ENCODE measurements around the gene TMEM95.

TMEM95 gene

GRCh38 chr17:7383371-7383741 is 28.4 kb downstream of the TMEM95 start:
- peak; percentile 4 for ATAC-seq
- TF ChIP-seq ARNTL (CRISPR knock-in tag; IDR thresholded peaks at IDR 0.05; ENCODE audit: borderline replicate concordance, low read depth) (no peak), ZNF8 (CRISPR knock-in tag; IDR thresholded peaks at IDR 0.05) (no peak), GLIS3 (CRISPR knock-in tag; IDR thresholded peaks at IDR 0.05) (no peak), ZC3H10 (CRISPR knock-in tag; IDR thresholded peaks at IDR 0.05) (no peak)
- TF ChIP-seq, protein P1, sequence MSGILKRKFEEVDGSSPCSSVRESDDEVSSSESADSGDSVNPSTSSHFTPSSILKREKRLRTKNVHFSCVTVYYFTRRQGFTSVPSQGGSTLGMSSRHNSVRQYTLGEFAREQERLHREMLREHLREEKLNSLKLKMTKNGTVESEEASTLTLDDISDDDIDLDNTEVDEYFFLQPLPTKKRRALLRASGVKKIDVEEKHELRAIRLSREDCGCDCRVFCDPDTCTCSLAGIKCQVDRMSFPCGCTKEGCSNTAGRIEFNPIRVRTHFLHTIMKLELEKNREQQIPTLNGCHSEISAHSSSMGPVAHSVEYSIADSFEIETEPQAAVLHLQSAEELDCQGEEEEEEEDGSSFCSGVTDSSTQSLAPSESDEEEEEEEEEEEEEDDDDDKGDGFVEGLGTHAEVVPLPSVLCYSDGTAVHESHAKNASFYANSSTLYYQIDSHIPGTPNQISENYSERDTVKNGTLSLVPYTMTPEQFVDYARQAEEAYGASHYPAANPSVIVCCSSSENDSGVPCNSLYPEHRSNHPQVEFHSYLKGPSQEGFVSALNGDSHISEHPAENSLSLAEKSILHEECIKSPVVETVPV (CRISPR knock-in tag; IDR thresholded peaks at IDR 0.05): no peak
- TF ChIP-seq, protein P2, sequence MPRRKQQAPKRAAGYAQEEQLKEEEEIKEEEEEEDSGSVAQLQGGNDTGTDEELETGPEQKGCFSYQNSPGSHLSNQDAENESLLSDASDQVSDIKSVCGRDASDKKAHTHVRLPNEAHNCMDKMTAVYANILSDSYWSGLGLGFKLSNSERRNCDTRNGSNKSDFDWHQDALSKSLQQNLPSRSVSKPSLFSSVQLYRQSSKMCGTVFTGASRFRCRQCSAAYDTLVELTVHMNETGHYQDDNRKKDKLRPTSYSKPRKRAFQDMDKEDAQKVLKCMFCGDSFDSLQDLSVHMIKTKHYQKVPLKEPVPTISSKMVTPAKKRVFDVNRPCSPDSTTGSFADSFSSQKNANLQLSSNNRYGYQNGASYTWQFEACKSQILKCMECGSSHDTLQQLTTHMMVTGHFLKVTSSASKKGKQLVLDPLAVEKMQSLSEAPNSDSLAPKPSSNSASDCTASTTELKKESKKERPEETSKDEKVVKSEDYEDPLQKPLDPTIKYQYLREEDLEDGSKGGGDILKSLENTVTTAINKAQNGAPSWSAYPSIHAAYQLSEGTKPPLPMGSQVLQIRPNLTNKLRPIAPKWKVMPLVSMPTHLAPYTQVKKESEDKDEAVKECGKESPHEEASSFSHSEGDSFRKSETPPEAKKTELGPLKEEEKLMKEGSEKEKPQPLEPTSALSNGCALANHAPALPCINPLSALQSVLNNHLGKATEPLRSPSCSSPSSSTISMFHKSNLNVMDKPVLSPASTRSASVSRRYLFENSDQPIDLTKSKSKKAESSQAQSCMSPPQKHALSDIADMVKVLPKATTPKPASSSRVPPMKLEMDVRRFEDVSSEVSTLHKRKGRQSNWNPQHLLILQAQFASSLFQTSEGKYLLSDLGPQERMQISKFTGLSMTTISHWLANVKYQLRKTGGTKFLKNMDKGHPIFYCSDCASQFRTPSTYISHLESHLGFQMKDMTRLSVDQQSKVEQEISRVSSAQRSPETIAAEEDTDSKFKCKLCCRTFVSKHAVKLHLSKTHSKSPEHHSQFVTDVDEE (CRISPR knock-in tag; IDR thresholded peaks at IDR 0.05): no peak

- TF ChIP-seq OSR1 (CRISPR knock-in tag; IDR thresholded peaks at IDR 0.05): no peak
- no peak for TF ChIP-seq TOX (CRISPR knock-in tag; IDR thresholded peaks at IDR 0.05; ENCODE audit: borderline replicate concordance)
- no peak for TF ChIP-seq SNAI2 (CRISPR knock-in tag; IDR thresholded peaks at IDR 0.05)
- TF ChIP-seq TCF4 (CRISPR knock-in tag; IDR thresholded peaks at IDR 0.05; ENCODE audit: borderline replicate concordance): no peak
- no peak for TF ChIP-seq CSDC2 (CRISPR knock-in tag; IDR thresholded peaks at IDR 0.05)
- TF ChIP-seq ZC3H10 (CRISPR knock-in tag; IDR thresholded peaks at IDR 0.05): no peak
- no peak for TF ChIP-seq PPARA (CRISPR knock-in tag; IDR thresholded peaks at IDR 0.05; ENCODE audit: borderline replicate concordance)
- TF ChIP-seq ARNTL (CRISPR knock-in tag; IDR thresholded peaks at IDR 0.05; ENCODE audit: borderline replicate concordance, low read depth): no peak
- no peak; the same call in 1 of the 2 replicates for TF ChIP-seq GLIS3 (CRISPR knock-in tag; IDR thresholded peaks at IDR 0.05)
- TF ChIP-seq, protein P3, sequence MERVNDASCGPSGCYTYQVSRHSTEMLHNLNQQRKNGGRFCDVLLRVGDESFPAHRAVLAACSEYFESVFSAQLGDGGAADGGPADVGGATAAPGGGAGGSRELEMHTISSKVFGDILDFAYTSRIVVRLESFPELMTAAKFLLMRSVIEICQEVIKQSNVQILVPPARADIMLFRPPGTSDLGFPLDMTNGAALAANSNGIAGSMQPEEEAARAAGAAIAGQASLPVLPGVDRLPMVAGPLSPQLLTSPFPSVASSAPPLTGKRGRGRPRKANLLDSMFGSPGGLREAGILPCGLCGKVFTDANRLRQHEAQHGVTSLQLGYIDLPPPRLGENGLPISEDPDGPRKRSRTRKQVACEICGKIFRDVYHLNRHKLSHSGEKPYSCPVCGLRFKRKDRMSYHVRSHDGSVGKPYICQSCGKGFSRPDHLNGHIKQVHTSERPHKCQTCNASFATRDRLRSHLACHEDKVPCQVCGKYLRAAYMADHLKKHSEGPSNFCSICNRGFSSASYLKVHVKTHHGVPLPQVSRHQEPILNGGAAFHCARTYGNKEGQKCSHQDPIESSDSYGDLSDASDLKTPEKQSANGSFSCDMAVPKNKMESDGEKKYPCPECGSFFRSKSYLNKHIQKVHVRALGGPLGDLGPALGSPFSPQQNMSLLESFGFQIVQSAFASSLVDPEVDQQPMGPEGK (CRISPR knock-in tag; IDR thresholded peaks at IDR 0.05; ENCODE audit: borderline replicate concordance): no peak
- TF ChIP-seq ZNF70 (CRISPR knock-in tag; IDR thresholded peaks at IDR 0.05): no peak
- TF ChIP-seq ZNF8 (CRISPR knock-in tag; IDR thresholded peaks at IDR 0.05): no peak
- TF ChIP-seq, protein P1 (CRISPR knock-in tag; IDR thresholded peaks at IDR 0.05): no peak
- TF ChIP-seq, protein P4, sequence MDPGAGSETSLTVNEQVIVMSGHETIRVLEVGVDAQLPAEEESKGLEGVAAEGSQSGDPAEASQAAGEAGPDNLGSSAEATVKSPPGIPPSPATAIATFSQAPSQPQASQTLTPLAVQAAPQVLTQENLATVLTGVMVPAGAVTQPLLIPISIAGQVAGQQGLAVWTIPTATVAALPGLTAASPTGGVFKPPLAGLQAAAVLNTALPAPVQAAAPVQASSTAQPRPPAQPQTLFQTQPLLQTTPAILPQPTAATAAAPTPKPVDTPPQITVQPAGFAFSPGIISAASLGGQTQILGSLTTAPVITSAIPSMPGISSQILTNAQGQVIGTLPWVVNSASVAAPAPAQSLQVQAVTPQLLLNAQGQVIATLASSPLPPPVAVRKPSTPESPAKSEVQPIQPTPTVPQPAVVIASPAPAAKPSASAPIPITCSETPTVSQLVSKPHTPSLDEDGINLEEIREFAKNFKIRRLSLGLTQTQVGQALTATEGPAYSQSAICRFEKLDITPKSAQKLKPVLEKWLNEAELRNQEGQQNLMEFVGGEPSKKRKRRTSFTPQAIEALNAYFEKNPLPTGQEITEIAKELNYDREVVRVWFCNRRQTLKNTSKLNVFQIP (CRISPR knock-in tag; IDR thresholded peaks at IDR 0.05; ENCODE audit: borderline replicate concordance, low read depth): no peak
- TF ChIP-seq ZFP30 (CRISPR knock-in tag; IDR thresholded peaks at IDR 0.05): no peak
- peak; percentile 79 for ATAC-seq
Measured at GRCh38 chr17:7383742-7384488, 29.0 kb downstream of the TMEM95 start.

GRCh38 chr17:7384489-7385081 is 29.6 kb downstream of the TMEM95 start:
- TF ChIP-seq ZNF565 (CRISPR knock-in tag; conservative IDR thresholded peaks at IDR 0.05; ENCODE audit: low read depth) (no peak), CSDC2 (CRISPR knock-in tag; IDR thresholded peaks at IDR 0.05) (no peak)
- ATAC-seq: no peak; the same call in 2 of the 3 replicates
